Measurements from ENCODE around the gene INTS1. TPM values are rescaled to one million over a fixed set of nuclear protein-coding genes. Genes with fewer than 3 reads are reported as not detected.

INTS1 gene
- polyA plus RNA-seq, 3 donors, result 5.5 to 64.3 (median 7.3) TPM

GRCh38 chr7:1427064-1427657 lies 77.0 kb downstream of the INTS1 start:
- DNase-seq, result no peak
- Histone ChIP-seq H2AFZ (ENCODE audit: insufficient read depth, low read depth, low read length, poor library complexity, severe bottlenecking) (no peak overlapping the region), H3K9ac (ENCODE audit: insufficient read depth, low read length, poor library complexity, severe bottlenecking) (no peak overlapping the region), H3K27me3 (ENCODE audit: control insufficient read depth in 2 of 2, insufficient read depth in 2 of 2, low read length in 2 of 2) (peaks cover 0 to 7% of the 10 kb centered on the region in 2 donors), H3K79me2 (ENCODE audit: insufficient read depth, low read length) (no peaks in the 10 kb centered on the region), H3K4me2 (replicated peaks; ENCODE audit: extremely low read depth, low read length, poor library complexity, severe bottlenecking) (no peak overlapping the region), H3K36me3 (replicated peaks in 1 of 2; ENCODE audit: control insufficient read depth in 1 of 2, insufficient read depth in 2 of 2, low read length in 2 of 2) (no peaks in the 10 kb centered on the region), H3K4me1 (ENCODE audit: control insufficient read depth in 1 of 2, insufficient read depth in 2 of 2, low read length in 2 of 2) (no peaks in the 10 kb centered on the region), H4K20me1 (ENCODE audit: insufficient read depth, low read length) (no peaks in the 10 kb centered on the region), H3K4me3 (replicated peaks in 1 of 3; ENCODE audit: low read depth in 2 of 3, low read length in 3 of 3) (no peak overlapping the region), H3K9me3 (replicated peaks in 1 of 2; ENCODE audit: control insufficient read depth in 1 of 2, insufficient read depth in 1 of 2, low read length in 2 of 2) (no peaks in the 10 kb centered on the region), H3K27ac (ENCODE audit: low read depth in 1 of 2, low read length in 2 of 2) (no peak overlapping the region)
- Mint-ChIP-seq H3K4me3 (no peak overlapping the region), H3K27ac (no peak overlapping the region), H3K4me1 (no peaks in the 10 kb centered on the region), H3K36me3 (no peaks in the 10 kb centered on the region), H3K27me3 (ENCODE audit: low read depth in 3 of 3) (peaks cover 15 to 26% (median 21%) of the 10 kb centered on the region in 3 donors), H3K9me3 (peaks cover 0 to 4% (median 0%) of the 10 kb centered on the region in 7 donors)
- WGBS (ENCODE audit: insufficient coverage), result 90% methylated on average over 12 of the region's 13 CpGs
- TF ChIP-seq CTCF (IDR thresholded peaks at IDR 0.05), result no peak
- intact Hi-C loops (cut with micrococcal nuclease), result no loop called here

GRCh38 chr7:1426474-1426873 lies 77.7 kb downstream of the INTS1 start:
- Histone ChIP-seq H3K27me3 (ENCODE audit: control insufficient read depth in 2 of 2, insufficient read depth in 2 of 2, low read length in 2 of 2) (peaks cover 0 to 7% of the 10 kb centered on the region in 2 donors), H3K9ac (ENCODE audit: insufficient read depth, low read length, poor library complexity, severe bottlenecking) (no peak overlapping the region), H3K27ac (ENCODE audit: low read depth in 1 of 2, low read length in 2 of 2) (no peak overlapping the region), H3K4me3 (replicated peaks in 1 of 3; ENCODE audit: low read depth in 2 of 3, low read length in 3 of 3) (no peak overlapping the region), H4K20me1 (ENCODE audit: insufficient read depth, low read length) (no peaks in the 10 kb centered on the region), H3K9me3 (replicated peaks in 1 of 2; ENCODE audit: control insufficient read depth in 1 of 2, insufficient read depth in 1 of 2, low read length in 2 of 2) (no peaks in the 10 kb centered on the region), H3K36me3 (replicated peaks in 1 of 2; ENCODE audit: control insufficient read depth in 1 of 2, insufficient read depth in 2 of 2, low read length in 2 of 2) (no peaks in the 10 kb centered on the region), H3K4me2 (replicated peaks; ENCODE audit: extremely low read depth, low read length, poor library complexity, severe bottlenecking) (no peak overlapping the region), H2AFZ (ENCODE audit: insufficient read depth, low read depth, low read length, poor library complexity, severe bottlenecking) (no peak overlapping the region), H3K4me1 (ENCODE audit: control insufficient read depth in 1 of 2, insufficient read depth in 2 of 2, low read length in 2 of 2) (no peaks in the 10 kb centered on the region), H3K79me2 (ENCODE audit: insufficient read depth, low read length) (no peaks in the 10 kb centered on the region)
- no peaks in the 10 kb centered on the region for H3K4me1 Mint-ChIP-seq
- DNase-seq, result no peak
- no peak overlapping the region for H3K27ac Mint-ChIP-seq
- TF ChIP-seq CTCF (IDR thresholded peaks at IDR 0.05), result no peak
- H3K36me3 Mint-ChIP-seq, result no peaks in the 10 kb centered on the region
- H3K4me3 Mint-ChIP-seq, result no peak overlapping the region
- peaks cover 0 to 4% (median 0%) of the 10 kb centered on the region in 7 donors for H3K9me3 Mint-ChIP-seq
- WGBS (ENCODE audit: insufficient coverage), result 98% methylated on average over 7 of the region's 15 CpGs
- peaks cover 13 to 29% (median 21%) of the 10 kb centered on the region in 3 donors for H3K27me3 Mint-ChIP-seq (ENCODE audit: low read depth in 3 of 3)
- intact Hi-C loops (cut with micrococcal nuclease), result no loop called here
